IPS-11a (cell line): ENCODE measurements around the gene MMP20.

ENCODE experiments used
- H3K4me3 ChIP-seq: one replicate; pipeline ENCODE4 v1.5.1; 2013; ENCODE audit warnings: low read depth, low read length, control low read depth

MMP20 gene

GRCh38 chr11:102596578-102596977 is 28.6 kb downstream of the MMP20 start:
- no peak overlapping the region for H3K4me3 ChIP-seq

GRCh38 chr11:102592634-102593581 is 32.2 kb downstream of the MMP20 start:
- H3K4me3 ChIP-seq = no peak overlapping the region

- no peak overlapping the region for H3K4me3 ChIP-seq
These were observed 33.0 kb downstream of the MMP20 start for GRCh38 chr11:102592131-102592530.

GRCh38 chr11:102591160-102591718 is 33.9 kb downstream of the MMP20 start:
- H3K4me3 ChIP-seq = no peak overlapping the region

GRCh38 chr11:102590276-102591049 is 34.7 kb downstream of the MMP20 start:
- no peak overlapping the region for H3K4me3 ChIP-seq

- no peak overlapping the region for H3K4me3 ChIP-seq
These were observed 36.1 kb downstream of the MMP20 start for GRCh38 chr11:102589047-102589459.

- no peak overlapping the region for H3K4me3 ChIP-seq
These were observed 37.4 kb downstream of the MMP20 start for GRCh38 chr11:102587722-102588121.

GRCh38 chr11:102583141-102583873 is 41.8 kb downstream of the MMP20 start:
- no peak overlapping the region for H3K4me3 ChIP-seq

- H3K4me3 ChIP-seq = no peak overlapping the region
These were observed 43.0 kb downstream of the MMP20 start for GRCh38 chr11:102582140-102582539.

- no peak overlapping the region for H3K4me3 ChIP-seq
These were observed 44.1 kb downstream of the MMP20 start for GRCh38 chr11:102581066-102581465.

- no peak overlapping the region for H3K4me3 ChIP-seq
These were observed 44.8 kb downstream of the MMP20 start for GRCh38 chr11:102580185-102580951.

- no peak overlapping the region for H3K4me3 ChIP-seq
These were observed 47.4 kb downstream of the MMP20 start for GRCh38 chr11:102577723-102578122.

GRCh38 chr11:102577182-102577581 is 48.0 kb downstream of the MMP20 start:
- H3K4me3 ChIP-seq = no peak overlapping the region

GRCh38 chr11:102576350-102576749 is 48.8 kb downstream of the MMP20 start:
- no peak overlapping the region for H3K4me3 ChIP-seq

GRCh38 chr11:102575012-102575411 is 50.1 kb downstream of the MMP20 start:
- no peak overlapping the region for H3K4me3 ChIP-seq

GRCh38 chr11:102573851-102574250 is 51.3 kb downstream of the MMP20 start:
- H3K4me3 ChIP-seq = no peak overlapping the region

GRCh38 chr11:102572554-102573220 is 52.4 kb downstream of the MMP20 start:
- no peak overlapping the region for H3K4me3 ChIP-seq

- no peak overlapping the region for H3K4me3 ChIP-seq
These were observed 56.3 kb downstream of the MMP20 start for GRCh38 chr11:102568851-102569250.

- no peak overlapping the region for H3K4me3 ChIP-seq
These were observed 59.0 kb downstream of the MMP20 start for GRCh38 chr11:102566112-102566511.

GRCh38 chr11:102564110-102564509 is 61.0 kb downstream of the MMP20 start:
- no peak overlapping the region for H3K4me3 ChIP-seq
